HG03571 (cell line): Measurements from ENCODE around the gene PLCB3.

Source experiments
- ATAC-seq: cut with Tn5 transposase; IDR thresholded peaks from one replicate; pipeline ENCODE4 v1.9.1; 2021; ENCODE audit not compliant: unreplicated experiment

PLCB3 gene

DNA sequence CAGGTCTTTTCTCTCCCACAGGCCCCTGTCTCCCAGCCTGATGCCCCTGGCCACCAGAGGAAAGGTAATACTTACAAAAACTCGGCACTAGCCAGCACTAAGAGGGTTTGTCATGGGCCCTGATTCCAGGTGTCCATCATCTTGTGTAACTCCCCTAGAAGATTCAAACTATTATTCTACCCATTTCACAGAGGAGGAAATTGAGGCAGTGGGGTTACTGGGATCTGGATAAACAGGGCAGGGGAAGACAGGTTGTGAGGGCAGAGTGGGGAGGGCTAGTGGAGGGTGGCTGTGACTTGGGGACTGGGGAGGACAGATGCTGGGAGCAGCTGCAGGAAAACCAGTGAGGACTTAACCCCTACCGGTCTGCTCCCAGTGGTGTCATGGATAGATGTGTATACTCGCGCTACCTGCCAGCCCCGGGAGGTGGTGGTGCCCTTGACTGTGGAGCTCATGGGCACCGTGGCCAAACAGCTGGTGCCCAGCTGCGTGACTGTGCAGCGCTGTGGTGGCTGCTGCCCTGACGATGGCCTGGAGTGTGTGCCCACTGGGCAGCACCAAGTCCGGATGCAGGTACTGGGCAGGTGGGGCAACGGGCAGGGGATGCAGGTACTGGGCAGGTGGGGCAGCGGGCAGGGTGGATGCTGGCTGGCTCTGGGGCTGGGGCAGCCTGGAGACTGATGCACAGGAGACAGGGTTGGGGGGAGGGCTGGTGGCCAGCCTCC is 15.7 kb upstream of the PLCB3 start:
- ATAC-seq, result no peak

DNA sequence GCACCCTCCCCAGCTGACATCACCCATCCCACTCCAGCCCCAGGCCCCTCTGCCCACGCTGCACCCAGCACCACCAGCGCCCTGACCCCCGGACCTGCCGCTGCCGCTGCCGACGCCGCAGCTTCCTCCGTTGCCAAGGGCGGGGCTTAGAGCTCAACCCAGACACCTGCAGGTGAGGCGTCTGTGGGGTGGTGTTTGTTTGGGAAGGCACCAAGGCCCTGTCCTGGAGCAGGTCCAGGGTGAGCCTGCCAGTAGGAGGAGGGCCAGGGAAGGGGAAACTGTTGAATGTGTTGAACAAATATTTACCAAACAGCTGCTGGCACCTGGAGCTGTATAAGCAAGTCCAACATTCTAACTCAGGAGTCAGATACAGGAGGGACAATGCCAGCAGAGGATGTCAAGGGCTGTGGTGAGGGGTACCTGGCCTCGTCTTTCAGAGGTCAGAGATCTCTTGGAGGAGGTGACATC is 13.8 kb upstream of the PLCB3 start:
- ATAC-seq, result no peak

DNA sequence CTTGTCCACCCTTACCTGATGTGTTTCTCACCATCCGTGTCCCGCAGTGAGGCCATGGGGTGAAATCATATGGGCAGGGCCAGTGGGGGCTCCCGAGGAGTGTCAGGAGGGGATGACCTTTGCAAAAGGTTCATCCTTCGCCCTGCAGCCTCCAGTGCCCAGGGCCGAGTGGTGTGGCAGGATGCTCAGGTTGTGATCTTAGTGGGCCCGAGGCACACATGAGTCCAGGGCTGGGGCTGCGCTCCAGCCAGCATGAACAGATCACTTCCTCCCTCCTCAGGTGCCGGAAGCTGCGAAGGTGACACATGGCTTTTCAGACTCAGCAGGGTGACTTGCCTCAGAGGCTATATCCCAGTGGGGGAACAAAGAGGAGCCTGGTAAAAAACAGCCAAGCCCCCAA is 13.3 kb upstream of the PLCB3 start:
- no peak for ATAC-seq

DNA sequence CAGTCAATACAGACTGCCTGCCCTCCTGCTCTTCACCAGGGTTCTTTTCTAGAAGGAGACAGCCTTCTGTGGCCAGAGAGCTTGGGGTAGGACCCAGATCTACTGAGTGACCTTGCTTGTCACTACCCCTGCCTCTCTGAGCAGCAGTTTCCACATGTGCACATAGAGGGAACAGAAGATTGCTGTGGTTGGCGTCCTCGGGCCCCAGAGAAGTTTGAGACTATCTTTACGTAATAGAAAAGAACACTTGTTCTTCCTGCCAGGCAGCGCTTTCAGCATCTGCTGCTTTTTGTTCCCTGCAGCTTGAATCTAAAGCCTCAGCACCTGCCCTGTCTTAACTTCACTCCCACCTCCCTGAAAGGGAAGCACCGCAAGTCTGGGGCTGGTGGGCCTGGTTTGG is 12.3 kb upstream of the PLCB3 start:
- no peak for ATAC-seq

DNA sequence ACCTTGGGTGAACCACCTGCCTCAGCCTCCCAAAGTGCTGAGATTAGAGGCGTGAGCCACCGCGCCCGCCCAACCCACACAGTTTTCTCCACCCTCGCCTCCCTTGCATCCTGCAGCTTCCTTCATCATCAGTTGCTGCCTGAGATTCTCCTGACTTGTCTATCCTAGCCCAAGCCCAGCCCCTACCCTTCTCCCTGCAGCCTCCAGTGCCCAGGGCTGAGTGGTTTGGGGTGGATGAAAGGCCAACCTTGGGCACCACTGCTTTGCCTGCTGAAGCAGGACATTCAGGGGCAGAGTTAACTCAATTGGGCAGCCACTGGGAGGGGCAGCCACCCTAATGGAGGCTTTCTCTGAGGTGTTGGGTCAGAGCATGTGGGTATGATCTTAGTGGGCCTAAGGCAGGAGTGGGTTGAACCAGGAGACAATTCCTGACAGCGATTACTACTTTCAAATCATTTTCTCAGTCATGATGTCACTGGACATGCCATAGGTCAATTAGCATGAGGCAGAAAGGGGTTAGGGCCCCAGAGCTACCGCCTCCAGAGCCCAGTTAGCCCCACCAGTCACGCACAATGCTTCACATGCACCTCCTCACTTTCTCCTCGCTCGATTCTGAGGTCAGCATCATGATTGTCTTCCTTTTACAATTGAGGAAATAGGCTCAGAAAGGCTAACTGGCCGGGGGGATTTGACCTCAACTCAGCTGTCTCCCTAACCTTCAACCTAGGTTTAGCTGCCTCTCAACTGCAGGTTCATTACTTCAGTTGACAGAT is 11.5 kb upstream of the PLCB3 start:
- ATAC-seq, result no peak

DNA sequence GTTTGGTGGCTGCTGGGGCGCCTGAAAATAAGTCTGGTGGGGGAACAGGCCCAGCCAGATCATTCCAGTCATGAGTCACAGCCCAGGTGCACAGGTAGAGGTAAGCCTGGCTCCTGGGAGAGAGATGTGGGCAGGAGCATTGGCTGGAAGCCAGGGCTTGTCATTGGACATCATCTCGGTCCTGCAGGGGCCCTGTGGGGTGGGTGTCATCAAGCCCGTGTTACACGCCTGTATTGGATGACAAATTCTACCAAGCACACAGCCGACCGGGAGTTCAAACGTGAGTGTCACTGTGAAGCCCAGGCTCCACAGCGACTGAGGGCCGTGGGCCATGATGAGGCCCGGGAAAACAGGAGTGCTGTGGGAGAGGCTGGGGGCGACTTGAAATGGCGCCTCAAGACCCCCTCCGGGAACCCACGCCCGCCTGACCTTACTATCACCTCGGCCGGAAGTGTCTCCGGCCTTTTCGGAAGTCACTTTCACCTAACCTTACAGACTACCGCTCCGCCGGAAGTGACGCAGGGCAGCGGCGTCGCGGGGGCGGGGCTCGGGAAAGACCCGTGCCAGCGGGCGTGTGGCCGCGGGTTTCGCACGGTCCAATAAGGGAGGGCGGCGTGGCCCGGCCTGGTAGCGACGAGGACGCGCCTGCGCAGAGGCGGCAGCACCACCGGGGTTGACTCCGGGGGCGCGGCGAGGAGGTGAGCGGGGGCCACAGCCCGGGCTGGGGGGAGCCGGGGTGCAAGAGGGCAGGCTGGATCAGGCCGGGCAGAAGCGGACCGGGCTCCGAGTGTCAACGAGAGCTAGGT is 10.7 kb upstream of the PLCB3 start, which contains the start of gene FKBP2:
Gene FKBP2 (plus strand): TSS at position 661 of the 806 bp plus-strand sequence. CDS start 1,293 bp downstream, outside the sequence.
- ATAC-seq, result peak; percentile 44

DNA sequence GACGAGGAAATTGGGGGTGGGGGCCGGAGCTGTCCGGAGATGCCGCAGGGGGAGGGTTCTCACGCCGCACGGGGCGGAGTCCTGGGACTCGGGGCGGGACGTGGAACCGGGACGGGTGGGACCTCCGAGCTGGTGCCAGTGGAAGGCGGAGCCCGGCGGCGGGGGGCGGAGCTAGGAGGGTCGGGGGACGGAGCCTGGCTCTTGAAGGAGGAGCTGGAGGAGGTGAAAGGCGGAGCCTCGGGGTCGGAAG is 10.2 kb upstream of the PLCB3 start:
- ATAC-seq, result peak; percentile 54

DNA sequence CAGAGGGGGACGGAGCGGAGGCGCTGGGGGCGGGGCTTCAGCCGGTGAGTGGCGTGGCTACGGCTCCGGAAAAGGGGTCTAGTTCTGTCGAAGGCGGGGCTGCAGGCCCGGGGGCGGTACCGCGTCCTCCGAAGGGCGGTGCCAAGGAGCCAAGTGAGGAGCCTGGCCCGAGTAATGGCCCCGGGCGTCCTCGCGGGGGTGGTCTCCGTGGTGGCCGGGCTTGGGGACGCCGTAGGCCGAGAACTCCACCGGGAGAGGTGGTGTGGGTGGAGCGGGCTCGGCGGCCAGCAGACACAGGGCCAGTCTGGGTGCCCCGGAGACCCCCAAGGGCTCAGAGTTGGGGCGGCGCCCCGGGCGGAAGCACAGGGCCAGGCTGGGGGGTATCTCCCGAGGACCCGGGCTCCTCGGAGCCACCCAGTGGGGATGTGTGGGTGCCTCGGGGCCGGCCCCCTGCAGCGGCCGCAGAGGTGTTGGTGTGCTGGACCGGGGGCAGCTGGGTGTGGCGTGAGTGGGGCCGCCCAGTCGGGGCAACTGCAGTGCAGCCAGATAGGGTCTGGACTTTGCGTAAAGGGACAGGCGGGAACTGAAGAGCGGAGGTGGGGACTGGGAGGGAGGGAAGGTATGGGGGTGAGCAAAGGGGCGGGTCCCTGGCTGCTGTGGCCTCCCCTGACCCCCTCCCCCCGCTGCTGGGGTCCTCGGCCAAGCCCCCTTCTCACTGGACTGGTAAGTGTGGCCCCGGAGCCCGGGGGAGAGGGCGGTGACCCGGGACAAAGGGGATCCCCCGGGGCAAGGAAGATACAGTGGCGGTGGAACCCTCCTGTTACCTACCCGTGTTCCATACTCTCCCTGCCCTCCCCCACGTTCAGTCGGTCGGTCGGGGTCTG is 9.6 kb upstream of the PLCB3 start:
- ATAC-seq, result peak; percentile 44

DNA sequence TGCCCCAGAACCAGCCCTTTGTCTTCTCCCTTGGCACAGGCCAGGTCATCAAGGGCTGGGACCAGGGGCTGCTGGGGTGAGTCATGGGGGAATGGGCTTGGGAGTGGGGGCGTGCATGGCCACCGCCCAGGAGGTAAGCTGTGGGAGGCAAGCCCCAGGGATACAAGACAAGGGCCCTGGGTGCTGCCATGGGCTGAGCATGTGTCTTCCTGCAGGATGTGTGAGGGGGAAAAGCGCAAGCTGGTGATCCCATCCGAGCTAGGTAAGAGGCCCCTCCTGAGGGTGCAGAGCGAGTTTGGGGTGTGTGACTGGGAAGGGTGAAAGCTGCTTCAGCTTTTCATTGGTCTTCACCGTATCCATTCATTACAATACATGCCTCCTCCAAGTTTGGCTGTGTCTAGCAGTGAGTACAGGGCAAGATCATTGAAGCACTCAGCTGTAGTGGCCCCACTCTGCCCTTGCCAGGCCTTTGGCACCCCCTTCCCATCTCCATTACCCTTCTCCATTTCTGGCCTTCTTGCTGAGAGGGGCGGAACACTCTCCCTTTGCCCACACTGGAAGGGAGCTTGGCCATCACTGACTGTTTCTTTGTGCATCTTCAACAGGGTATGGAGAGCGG is 8.0 kb upstream of the PLCB3 start:
- no peak for ATAC-seq

DNA sequence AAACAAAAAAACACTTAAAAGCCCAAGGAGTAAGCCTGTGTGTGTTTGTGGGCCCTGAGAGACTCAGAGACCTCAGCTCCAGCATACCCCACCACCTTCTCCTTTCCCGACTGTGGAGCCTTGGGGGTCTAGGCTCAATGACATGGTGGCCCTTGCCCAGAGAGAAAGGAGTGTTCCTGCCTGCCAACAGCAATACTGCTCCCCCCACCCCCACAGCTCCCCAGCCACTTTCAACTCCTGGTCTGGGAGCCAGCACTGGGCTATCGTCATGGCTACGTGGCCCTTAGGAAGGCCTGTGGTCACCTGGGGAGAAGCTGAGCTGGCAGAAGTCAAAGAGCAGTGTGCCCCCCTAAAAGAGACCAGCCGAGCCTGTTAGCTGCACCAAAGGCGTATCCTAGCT is 7.2 kb upstream of the PLCB3 start:
- ATAC-seq, result no peak

DNA sequence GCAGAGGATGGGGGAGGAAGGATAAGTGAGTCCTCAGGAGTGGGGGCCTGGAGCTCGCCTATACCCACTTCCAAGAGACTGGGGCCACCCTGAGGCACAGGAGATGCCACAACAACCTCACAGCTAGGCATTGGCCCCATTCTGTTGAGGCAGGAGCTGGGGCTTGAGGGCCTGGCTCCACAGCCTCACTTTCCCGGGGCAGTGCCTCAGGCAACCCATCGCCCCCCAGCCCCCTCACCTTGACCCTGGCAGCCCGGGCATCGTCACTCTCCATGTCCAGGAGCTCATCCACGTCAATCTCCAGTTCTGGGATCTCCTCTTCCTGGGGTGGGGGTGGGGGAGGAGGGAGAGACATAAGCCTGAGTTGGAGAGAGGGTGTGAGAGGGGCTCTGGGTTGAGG is 6.4 kb upstream of the PLCB3 start:
- ATAC-seq, result no peak

DNA sequence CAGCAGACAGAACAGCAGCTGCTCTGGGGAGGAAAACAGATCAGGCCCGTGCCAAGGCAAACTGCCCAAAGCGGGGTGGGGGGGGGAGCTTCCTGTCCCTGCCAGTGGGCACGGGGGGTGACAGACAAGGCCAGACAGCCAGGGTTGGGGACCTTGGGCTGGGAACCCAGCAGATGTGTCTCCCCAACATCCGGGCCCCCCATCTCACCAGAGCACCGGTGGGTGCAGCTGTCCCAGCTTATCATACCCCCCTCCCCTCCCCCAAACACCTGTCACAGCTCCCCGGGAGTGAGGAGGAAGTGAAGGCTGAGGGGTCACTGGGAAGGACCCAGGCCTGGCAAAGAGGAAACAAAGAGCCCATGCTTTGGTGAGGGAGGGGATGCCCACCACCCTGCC is 5.9 kb upstream of the PLCB3 start:
- no peak for ATAC-seq

DNA sequence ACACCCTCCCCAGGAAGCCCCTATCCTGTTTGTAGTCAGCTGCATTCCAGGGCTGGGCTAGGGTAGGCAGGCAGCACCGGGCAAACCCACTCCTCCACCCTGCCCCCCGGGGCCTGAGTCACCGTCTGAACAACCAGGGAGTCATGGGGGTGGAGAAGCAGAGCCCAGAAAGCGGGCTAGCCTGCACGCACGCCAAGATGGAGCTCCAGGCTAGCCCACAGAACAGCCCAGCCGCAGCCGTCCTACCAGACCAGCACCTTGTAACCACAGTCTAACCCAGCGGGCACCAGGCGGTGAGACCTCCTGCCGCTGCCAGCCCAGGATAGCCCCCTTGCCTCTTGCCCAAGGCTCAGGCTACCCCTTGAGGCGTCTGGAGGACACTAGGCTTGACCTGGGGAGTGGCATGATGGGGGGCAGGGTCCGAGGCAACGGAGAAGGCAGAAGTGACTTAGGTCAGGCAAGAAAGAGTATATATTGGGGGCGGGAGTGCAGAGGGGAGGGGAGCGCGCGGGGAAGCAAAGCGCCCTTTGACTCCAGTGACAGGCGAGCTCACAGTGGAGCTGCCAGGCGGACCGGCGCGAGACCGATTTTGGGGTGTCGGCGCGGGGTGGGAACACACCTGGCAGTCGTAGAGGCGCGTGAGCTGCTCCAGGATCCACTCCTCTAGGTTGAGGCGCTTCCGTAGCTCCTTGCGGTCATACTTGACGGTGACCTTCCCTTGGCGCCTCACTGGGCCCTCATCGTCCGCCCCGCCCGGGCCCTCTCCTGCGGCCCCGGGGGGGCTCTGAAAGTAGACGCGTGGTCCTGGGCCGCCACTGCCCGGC is 5.3 kb upstream of the PLCB3 start:
- no peak for ATAC-seq

DNA sequence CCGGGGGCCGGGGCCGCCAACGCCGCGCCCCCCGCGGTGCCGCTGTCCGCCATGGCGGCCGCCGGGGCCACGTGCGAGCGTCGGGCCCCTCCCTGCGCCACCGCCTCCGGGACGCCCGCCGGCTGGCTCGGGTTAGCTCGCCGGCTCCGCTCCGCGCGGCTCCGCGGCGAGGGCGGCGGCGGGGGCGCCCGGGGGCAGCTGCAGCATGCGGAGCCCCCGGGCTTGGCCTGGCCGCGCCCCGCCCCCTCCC is 4.8 kb upstream of the PLCB3 start:
- peak; percentile 5 for ATAC-seq

DNA sequence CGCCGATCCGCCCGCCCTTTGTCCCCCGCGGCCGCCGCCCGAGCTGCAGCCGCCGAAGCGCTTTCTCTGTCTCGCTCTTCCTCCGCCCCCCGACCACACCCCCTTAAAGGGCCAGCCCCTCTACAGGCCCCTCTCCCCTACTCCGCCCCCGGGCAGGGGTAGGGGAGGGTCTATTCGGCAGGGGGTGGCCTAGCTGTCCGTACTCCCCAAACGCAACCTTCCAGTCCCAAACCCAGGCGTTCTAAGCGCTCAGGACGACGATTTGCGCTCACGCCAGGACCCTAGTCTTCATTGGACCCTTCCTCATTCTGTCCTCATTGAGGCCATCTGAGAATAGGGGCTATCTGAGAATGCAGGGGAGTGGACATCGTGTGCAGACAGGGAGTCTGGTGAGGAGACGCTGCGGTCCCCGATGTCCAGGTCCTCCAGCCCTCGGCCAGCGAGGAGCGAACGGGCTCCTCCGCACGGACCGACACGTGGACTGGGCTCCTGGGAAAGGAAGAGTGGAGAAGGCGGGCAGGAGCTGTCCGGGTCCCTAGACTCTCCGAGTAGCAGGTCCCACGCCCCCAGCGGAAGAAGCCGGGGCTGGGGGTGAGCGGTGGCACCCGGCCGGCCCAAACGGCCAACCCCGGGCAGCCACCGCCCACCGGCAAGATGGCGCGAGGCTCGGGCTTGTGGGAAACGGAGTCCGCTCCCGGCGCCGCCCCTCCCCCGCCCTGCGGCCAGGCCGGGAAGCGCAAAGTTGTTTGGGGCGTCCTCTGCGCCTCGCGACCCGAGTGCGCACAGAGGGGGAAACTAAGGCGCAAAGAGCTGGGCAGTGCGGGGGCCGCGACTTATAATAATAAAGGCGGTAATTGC is 4.2 kb upstream of the PLCB3 start, which contains the start of gene PPP1R14B:
Gene PPP1R14B (minus strand): TSS at position 73 of the 858 bp plus-strand sequence. CDS start 270 bp downstream, outside the sequence.
- peak; percentile 34 for ATAC-seq

DNA sequence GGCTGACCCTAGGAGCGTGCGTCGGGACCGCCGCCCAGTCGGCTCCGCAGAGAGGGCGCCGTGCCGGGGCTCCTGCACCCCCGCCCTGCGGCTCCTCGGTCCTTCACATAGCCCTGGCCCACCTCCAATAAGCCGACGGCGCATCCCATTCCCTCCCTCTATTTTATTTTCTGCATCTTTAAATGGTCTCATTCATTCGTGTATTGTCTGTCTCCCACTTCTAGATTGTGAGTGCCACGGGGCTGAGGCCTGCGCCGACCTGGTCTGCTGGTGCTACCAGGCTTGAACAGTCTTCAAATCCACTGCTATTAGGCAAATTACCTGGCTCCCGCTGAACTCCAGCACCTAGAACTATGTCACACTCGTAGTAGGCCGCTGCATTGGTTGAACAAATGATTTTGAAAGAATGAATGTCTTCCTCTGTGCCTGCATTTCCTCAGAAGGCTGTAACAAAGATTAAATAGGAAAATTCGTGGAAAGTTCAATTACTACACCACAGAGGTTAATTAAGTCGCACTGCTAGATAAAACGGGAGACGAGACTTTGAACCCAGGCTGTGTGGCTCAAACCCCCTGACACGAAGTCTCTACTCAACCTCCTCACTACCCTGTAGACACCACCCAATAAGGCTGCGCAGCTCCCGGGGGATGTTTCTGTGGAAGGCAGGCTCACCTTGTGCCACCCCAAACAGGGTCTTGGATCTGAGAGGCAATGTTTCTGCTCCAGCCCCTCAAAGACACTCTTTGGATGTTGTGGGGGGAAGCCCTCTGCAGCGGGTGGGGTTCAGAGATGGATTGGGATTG is 3.4 kb upstream of the PLCB3 start:
- no peak for ATAC-seq

DNA sequence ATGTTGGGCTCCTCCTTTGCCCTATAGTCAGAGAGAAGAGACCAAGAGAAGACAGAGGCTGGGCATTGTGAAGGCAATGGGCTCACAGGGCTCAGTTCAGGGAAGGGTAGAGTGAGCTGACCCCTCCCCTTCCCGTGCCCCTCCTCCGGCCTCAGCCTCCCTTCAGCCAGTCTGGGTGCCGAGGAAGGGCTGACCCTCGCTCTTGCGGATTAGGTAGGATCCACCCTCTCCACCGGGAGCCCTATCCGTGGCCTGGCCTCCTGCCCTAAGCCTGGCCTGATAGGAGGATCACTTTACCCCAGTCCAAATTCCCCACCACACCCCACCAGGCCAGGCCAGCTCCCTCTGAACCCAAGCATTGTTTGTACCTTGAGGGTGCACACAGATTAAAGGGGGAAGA is 2.8 kb upstream of the PLCB3 start:
- no peak for ATAC-seq

DNA sequence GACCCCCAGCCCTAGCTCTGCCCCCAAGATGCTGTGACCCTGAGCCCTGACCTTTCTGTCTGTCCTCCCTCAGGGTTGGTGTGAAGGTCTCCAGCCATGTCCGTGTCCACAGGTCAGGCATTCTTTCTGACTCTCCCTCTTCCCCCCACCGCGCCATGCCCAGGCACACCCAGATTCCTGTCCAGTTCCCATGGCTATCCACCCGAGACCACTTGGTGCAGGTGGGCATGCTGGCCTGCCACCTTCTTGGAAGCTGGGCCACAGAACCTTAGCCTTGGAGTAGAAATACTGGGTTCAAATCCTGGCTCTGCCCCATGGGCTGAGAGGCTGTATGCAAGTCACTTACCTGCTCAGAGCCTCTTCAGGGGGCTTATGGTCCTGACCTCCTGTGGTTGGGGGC is 2.3 kb upstream of the PLCB3 start:
- no peak for ATAC-seq
